ENCODE results near the gene CAPN13. TPM values are rescaled to one million over a fixed set of nuclear protein-coding genes. Genes with fewer than 3 reads are reported as not detected.

Gene CAPN13, protein sequence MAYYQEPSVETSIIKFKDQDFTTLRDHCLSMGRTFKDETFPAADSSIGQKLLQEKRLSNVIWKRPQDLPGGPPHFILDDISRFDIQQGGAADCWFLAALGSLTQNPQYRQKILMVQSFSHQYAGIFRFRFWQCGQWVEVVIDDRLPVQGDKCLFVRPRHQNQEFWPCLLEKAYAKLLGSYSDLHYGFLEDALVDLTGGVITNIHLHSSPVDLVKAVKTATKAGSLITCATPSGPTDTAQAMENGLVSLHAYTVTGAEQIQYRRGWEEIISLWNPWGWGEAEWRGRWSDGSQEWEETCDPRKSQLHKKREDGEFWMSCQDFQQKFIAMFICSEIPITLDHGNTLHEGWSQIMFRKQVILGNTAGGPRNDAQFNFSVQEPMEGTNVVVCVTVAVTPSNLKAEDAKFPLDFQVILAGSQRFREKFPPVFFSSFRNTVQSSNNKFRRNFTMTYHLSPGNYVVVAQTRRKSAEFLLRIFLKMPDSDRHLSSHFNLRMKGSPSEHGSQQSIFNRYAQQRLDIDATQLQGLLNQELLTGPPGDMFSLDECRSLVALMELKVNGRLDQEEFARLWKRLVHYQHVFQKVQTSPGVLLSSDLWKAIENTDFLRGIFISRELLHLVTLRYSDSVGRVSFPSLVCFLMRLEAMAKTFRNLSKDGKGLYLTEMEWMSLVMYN
- total RNA-seq = not detected

- peaks cover 3% of the 10 kb centered on the region for H3K27me3 Mint-ChIP-seq
- no peaks in the 10 kb centered on the region for H3K36me3 Mint-ChIP-seq (ENCODE audit: low read depth)
- no peak for DNase-seq
- ChIA-PET CTCF (no interaction called here), POLR2A (no interaction called here)
- H3K4me1 Mint-ChIP-seq = no peaks in the 10 kb centered on the region
- H3K9me3 Mint-ChIP-seq = no peaks in the 10 kb centered on the region
- no peak within 1 kb of the TSS for H3K27ac Mint-ChIP-seq
- no peak within 1 kb of the TSS for H3K4me3 Mint-ChIP-seq
Observed at GRCh38 chr2:30807249-30807648, at the start of gene CAPN13. Gene CAPN13 (minus strand): TSS chr2:30807446. CDS start chr2:30787325, 20,121 bp downstream.

GRCh38 chr2:30847841-30848240 is 40.6 kb upstream of the CAPN13 start:
- Mint-ChIP-seq H3K4me1 (no peaks in the 10 kb centered on the region), H3K9me3 (no peaks in the 10 kb centered on the region), H3K27ac (no peak overlapping the region), H3K4me3 (no peak overlapping the region), H3K36me3 (ENCODE audit: low read depth) (no peaks in the 10 kb centered on the region), H3K27me3 (peaks cover 5% of the 10 kb centered on the region)
- ChIA-PET POLR2A (no interaction called here), CTCF (no interaction called here)
- DNase-seq = no peak

DNA sequence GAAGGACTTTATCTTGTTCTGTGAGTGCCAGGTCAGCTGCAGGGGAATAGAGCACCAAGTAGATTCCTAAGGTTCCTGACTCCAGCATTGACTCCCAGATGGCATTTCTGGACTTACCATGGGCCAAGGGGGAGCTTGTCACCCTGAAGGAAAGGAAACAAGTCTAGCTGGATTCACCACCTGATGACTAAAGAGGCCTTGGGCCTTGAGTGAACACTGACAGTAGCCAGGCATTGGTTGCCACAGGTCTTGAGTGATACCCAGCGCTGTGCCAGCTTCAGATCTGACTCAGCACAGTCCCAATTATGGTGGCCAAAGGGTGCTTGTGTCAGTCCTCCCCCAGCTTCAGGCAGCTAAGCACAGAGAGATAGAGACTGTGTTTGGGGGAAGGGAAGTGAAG is 40.1 kb upstream of the CAPN13 start:
- Mint-ChIP-seq H3K36me3 (ENCODE audit: low read depth) (no peaks in the 10 kb centered on the region), H3K27ac (no peak overlapping the region), H3K4me3 (no peak overlapping the region), H3K4me1 (no peaks in the 10 kb centered on the region), H3K9me3 (no peaks in the 10 kb centered on the region), H3K27me3 (peaks cover 6% of the 10 kb centered on the region)
- ChIA-PET CTCF (no interaction called here), POLR2A (no interaction called here)
- no peak for DNase-seq

DNA sequence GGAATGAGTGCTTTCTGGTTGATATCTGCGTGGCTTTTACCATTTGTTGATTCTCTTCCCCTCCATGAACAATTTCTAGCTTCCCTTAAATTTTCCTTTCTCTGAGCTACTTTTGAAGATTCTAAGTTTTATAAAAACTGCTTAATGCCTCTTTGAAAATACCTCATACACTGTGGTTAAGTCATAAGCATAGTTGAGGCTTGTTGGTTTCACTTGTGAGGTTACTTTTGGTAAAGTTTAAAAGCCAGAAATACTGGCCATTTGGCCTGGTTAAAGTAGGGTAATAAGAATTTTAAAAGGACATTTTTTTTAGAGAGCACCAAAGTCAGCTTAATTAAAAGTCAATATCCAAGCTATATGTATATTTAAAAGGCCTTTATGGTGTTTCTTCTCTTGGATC is 21.3 kb upstream of the CAPN13 start:
- no peak overlapping the region for H3K27ac Mint-ChIP-seq
- peaks cover 4% of the 10 kb centered on the region for H3K9me3 Mint-ChIP-seq
- ChIA-PET CTCF (no interaction called here), POLR2A (no interaction called here)
- no peak for DNase-seq
- H3K36me3 Mint-ChIP-seq (ENCODE audit: low read depth) = no peaks in the 10 kb centered on the region
- H3K27me3 Mint-ChIP-seq = no peaks in the 10 kb centered on the region
- H3K4me3 Mint-ChIP-seq = no peak overlapping the region
- H3K4me1 Mint-ChIP-seq = no peaks in the 10 kb centered on the region

GRCh38 chr2:30826916-30827315 is 19.7 kb upstream of the CAPN13 start:
- POLR2A ChIA-PET = no interaction called here
- Mint-ChIP-seq H3K36me3 (ENCODE audit: low read depth) (no peaks in the 10 kb centered on the region), H3K4me1 (no peaks in the 10 kb centered on the region), H3K27ac (no peak overlapping the region), H3K27me3 (no peaks in the 10 kb centered on the region), H3K9me3 (peaks cover 4% of the 10 kb centered on the region), H3K4me3 (no peak overlapping the region)
- CTCF ChIA-PET = interaction anchor here (0.8 kb wide), 1 partner anchor 115 kb away, joined by 3 read pairs; no protein-coding TSS in a partner anchor
- DNase-seq = no peak

DNA sequence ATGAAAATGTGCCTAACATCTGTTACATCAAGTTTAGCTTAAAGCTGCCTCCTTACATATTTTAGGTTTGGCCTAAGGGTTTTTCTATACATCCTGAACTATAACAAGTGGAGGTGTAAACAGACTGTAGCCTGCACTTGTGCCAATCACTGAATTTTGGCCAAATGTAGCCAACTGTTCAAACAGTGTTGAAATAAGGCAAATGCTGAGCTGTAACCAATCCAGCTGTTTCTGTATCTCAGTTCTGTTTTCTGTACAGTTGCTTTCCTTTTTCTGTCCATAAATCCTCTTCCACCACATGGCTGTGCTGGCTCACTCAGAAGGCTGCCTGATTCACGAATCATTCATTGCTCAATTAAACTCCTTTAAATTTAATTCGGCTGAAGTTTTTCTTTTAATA is 19.2 kb upstream of the CAPN13 start:
- Mint-ChIP-seq H3K27ac (no peak overlapping the region), H3K27me3 (no peaks in the 10 kb centered on the region), H3K36me3 (ENCODE audit: low read depth) (no peaks in the 10 kb centered on the region), H3K4me3 (no peak overlapping the region), H3K9me3 (peaks cover 4% of the 10 kb centered on the region), H3K4me1 (no peaks in the 10 kb centered on the region)
- DNase-seq = no peak
- CTCF ChIA-PET = interaction anchor here (0.8 kb wide), 1 partner anchor 115 kb away, joined by 3 read pairs; no protein-coding TSS in a partner anchor
- POLR2A ChIA-PET = no interaction called here

DNA sequence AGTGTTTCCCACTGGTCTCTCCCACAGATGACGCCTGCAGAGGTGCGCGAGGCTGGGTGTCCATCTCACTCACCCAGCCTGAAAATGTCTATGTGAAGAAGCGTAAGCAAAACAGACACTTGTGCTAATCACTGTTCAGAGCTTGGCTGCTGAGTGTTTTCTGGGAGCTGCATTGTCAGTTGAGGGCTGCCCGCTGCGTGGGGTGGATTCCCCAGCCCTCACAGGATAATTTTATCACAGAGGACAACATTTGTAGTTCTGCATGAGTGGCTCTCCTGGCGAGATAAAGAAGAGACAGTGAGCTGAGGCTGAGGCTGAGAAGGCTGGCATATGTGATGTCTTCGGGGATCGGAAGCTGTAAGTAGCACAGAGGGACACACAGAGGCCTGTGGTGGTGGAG is 16.2 kb upstream of the CAPN13 start:
- Mint-ChIP-seq H3K4me3 (no peak overlapping the region), H3K27me3 (no peaks in the 10 kb centered on the region), H3K4me1 (no peaks in the 10 kb centered on the region), H3K27ac (no peak overlapping the region), H3K36me3 (ENCODE audit: low read depth) (no peaks in the 10 kb centered on the region), H3K9me3 (peaks cover 3% of the 10 kb centered on the region)
- no peak for DNase-seq
- POLR2A ChIA-PET = no interaction called here
- CTCF ChIA-PET = no interaction called here

DNA sequence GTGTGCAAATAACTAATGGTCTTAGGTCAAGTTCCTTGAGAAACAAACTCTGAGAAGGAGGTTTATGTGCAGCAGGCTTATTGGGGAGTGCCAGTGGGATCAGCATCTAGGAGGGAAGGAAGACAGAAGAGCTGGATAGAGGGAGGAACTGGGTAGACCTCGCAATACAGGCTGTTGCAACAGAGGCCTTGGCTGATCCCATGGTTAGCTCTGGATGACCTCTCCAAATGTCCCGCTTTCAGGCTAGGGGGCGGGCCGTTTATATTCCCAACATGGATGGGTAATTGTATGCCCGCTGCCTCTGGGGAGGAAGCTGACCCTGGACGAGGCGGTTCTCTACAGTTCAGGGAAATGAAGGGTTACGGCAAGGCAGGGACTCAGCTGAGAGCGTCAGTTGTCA is 14.7 kb upstream of the CAPN13 start:
- DNase-seq = no peak
- POLR2A ChIA-PET = no interaction called here
- H3K9me3 Mint-ChIP-seq = peaks cover 3% of the 10 kb centered on the region
- no peaks in the 10 kb centered on the region for H3K4me1 Mint-ChIP-seq
- no peak overlapping the region for H3K4me3 Mint-ChIP-seq
- H3K36me3 Mint-ChIP-seq (ENCODE audit: low read depth) = no peaks in the 10 kb centered on the region
- H3K27ac Mint-ChIP-seq = no peak overlapping the region
- CTCF ChIA-PET = no interaction called here
- no peaks in the 10 kb centered on the region for H3K27me3 Mint-ChIP-seq

- CTCF ChIA-PET = no interaction called here
- no peaks in the 10 kb centered on the region for H3K36me3 Mint-ChIP-seq (ENCODE audit: low read depth)
- H3K4me3 Mint-ChIP-seq = no peak overlapping the region
- POLR2A ChIA-PET = no interaction called here
- H3K27ac Mint-ChIP-seq = no peak overlapping the region
- DNase-seq = no peak
- H3K4me1 Mint-ChIP-seq = no peaks in the 10 kb centered on the region
- no peaks in the 10 kb centered on the region for H3K9me3 Mint-ChIP-seq
- H3K27me3 Mint-ChIP-seq = peaks cover 8% of the 10 kb centered on the region
Observed at GRCh38 chr2:30820381-30821055, 13.3 kb upstream of the CAPN13 start.

GRCh38 chr2:30809938-30810337 is 2.7 kb upstream of the CAPN13 start:
- Mint-ChIP-seq H3K27ac (no peak overlapping the region), H3K9me3 (no peaks in the 10 kb centered on the region), H3K4me1 (no peaks in the 10 kb centered on the region), H3K4me3 (no peak overlapping the region), H3K27me3 (peaks cover 5% of the 10 kb centered on the region), H3K36me3 (ENCODE audit: low read depth) (no peaks in the 10 kb centered on the region)
- ChIA-PET CTCF (no interaction called here), POLR2A (no interaction called here)
- DNase-seq = no peak

- no peak for DNase-seq
- CTCF ChIA-PET = no interaction called here
- H3K9me3 Mint-ChIP-seq = no peaks in the 10 kb centered on the region
Observed at GRCh38 chr2:30808695-30809094, 1.4 kb upstream of the CAPN13 start.

GRCh38 chr2:30803281-30803680 is 4.0 kb downstream of the CAPN13 start:
- no peaks in the 10 kb centered on the region for H3K27me3 Mint-ChIP-seq
- H3K9me3 Mint-ChIP-seq = no peaks in the 10 kb centered on the region
- no peaks in the 10 kb centered on the region for H3K36me3 Mint-ChIP-seq (ENCODE audit: low read depth)
- no peak overlapping the region for H3K27ac Mint-ChIP-seq
- no peak for DNase-seq
- H3K4me1 Mint-ChIP-seq = peaks cover 5% of the 10 kb centered on the region
- CTCF ChIA-PET = no interaction called here
- POLR2A ChIA-PET = no interaction called here
- H3K4me3 Mint-ChIP-seq = no peak overlapping the region

More at GRCh38 chr2:30808695-30809094, 1.4 kb upstream of the CAPN13 start:
- POLR2A ChIA-PET = no interaction called here
- H3K4me1 Mint-ChIP-seq = no peaks in the 10 kb centered on the region
- H3K27ac Mint-ChIP-seq = no peak overlapping the region
- no peak overlapping the region for H3K4me3 Mint-ChIP-seq
- peaks cover 5% of the 10 kb centered on the region for H3K27me3 Mint-ChIP-seq
- H3K36me3 Mint-ChIP-seq (ENCODE audit: low read depth) = no peaks in the 10 kb centered on the region

DNA sequence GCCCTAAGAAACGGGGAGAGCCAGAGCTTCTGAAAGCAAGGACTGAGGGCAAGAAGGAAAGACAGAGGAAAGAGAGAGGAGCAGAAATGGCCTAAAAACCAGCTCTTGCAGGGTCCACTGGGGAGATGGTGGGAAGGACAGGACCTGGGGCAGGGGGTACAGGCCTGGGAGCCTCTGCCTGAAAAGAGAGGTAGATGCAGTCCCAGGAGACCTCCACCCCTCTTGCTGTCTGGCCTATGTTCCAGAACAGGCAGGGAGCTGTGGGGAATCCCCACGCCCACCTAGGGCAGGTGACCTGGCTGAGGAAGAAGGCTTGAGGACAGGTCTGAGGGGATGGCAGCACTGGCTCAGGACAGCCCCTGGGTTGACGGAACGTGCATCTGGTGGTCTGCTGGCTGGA is 4.6 kb downstream of the CAPN13 start:
- Mint-ChIP-seq H3K4me3 (no peak overlapping the region), H3K27ac (no peak overlapping the region), H3K36me3 (ENCODE audit: low read depth) (no peaks in the 10 kb centered on the region), H3K4me1 (peaks cover 6% of the 10 kb centered on the region), H3K9me3 (no peaks in the 10 kb centered on the region), H3K27me3 (no peaks in the 10 kb centered on the region)
- DNase-seq = no peak
- ChIA-PET POLR2A (no interaction called here), CTCF (interaction anchor here (0.7 kb wide), 1 partner anchor 22 kb away, joined by 4 read pairs; no protein-coding TSS in a partner anchor)

Measured in activated CD4-positive, alpha-beta memory T cell treated with anti-CD3 and anti-CD28 coated beads, Interleukin-2, amount 10 ng/mL, durations not matched to agents 7 days and 5 days (primary cell).